Right lobe of liver (tissue), 6 donors: ENCODE data around the gene CLRN1. TPM values are rescaled to one million over a fixed set of nuclear protein-coding genes. Genes with fewer than 3 reads are reported as not detected.

ENCODE experiments used
- ATAC-seq, 4 donors: fragments of 200-7000 bp; cut with Tn5 transposase; one replicate each; pipeline ENCODE4 v1.9.1; 2020; ENCODE audit warnings: mild to moderate bottlenecking in 4 of 4, moderate library complexity in 4 of 4
- DNase-seq, 3 donors: peaks; one replicate each; pipeline ENCODE4 v3.0.0-alpha.2; 2020
- H3K27ac ChIP-seq, 3 donors: fragments of 200-600 bp; one replicate each; pipeline ENCODE4 v1.8.0; 2022
- H3K27me3 ChIP-seq, 2 donors: fragments of 200-600 bp; one replicate each; pipeline ENCODE4 v1.8.0; 2022
- H3K36me3 ChIP-seq, 4 donors: fragments of 200-600 bp; sonication (generic) in 1 of 4; one replicate each; pipeline versions ENCODE4 v1.5.1 to v1.8.0; 2017 to 2022; ENCODE audit warnings: control low read depth in 1 of 4
- H3K4me1 ChIP-seq, 4 donors: fragments of 200-600 bp; sonication (generic) in 1 of 4; one replicate each; pipeline versions ENCODE4 v1.5.1 to v1.8.0; 2017 to 2022; ENCODE audit warnings: control low read depth in 1 of 4
- H3K4me3 ChIP-seq, 3 donors: fragments of 200-600 bp; one replicate each; pipeline ENCODE4 v1.8.0; 2022
- H3K9me3 ChIP-seq, 4 donors: fragments of 200-600 bp; sonication (generic) in 1 of 4; one replicate each; pipeline versions ENCODE4 v1.5.1 to v1.8.0; 2017 to 2022; ENCODE audit warnings: control low read depth in 1 of 4
- POLR2A ChIP-seq: fragments of 450-650 bp; IDR thresholded peaks from one replicate; pipeline ENCODE4 v1.6.1; 2017; ENCODE audit warnings: antibody characterized with exemption, mild to moderate bottlenecking
- WGBS: methylation state at CpG from one replicate; pipeline ENCODE4 v1.1.6; 2018; ENCODE audit warnings: low coverage, low lambda C conversion rate; ENCODE audit not compliant: insufficient coverage; ENCODE audit errors: missing lambda C conversion rate; 5-methylcytosine and 5-hydroxymethylcytosine counted together
- intact Hi-C, 2 donors: fragments of 100-400 bp; cut with DNase I; formaldehyde crosslinking; loops; one replicate each; pipeline versions ENCODE4 v1.11.2 to v1.14.1; 2022
- total RNA-seq, 6 experiments: library from RNA; depleted of rRNA in 2 of 6; stranded (reverse); fragments of >200 nt in 2 of 6; fragmentation: NEBNext Ultra II Directional in 3 of 6; extraction: Animal tissue kit (Norgen Biotek cat#: 25700) in 3 of 6; gene quantifications; one replicate each; pipeline versions ENCODE4 v1.1.0 to v1.2.4, GENCODE V29; 2016 to 2023
- TF ChIP-seq, protein P1 (sequence below), 4 donors: fragments of 200-600 bp in 3 of 4; fragments of 450-650 bp in 1 of 4; IDR thresholded peaks; one replicate each; pipeline versions ENCODE4 v1.5.1 to v1.8.0; 2016 to 2022; ENCODE audit warnings: antibody characterized with exemption in 4 of 4, mild to moderate bottlenecking in 2 of 4
- donor health status: DM: no; HTN: yes; CAD: no.
- donor health status: DM: no; HTN: no; CAD: no.
- donor health status: DM: no; HTN: no; CAD: no.
- donor health status: DM: no; HTN: yes; CAD: no.
- donor health status: DM: no; HTN: yes; CAD: no.

Gene CLRN1
- total RNA-seq, 6 experiments from 2014 or later = not detected

DNA sequence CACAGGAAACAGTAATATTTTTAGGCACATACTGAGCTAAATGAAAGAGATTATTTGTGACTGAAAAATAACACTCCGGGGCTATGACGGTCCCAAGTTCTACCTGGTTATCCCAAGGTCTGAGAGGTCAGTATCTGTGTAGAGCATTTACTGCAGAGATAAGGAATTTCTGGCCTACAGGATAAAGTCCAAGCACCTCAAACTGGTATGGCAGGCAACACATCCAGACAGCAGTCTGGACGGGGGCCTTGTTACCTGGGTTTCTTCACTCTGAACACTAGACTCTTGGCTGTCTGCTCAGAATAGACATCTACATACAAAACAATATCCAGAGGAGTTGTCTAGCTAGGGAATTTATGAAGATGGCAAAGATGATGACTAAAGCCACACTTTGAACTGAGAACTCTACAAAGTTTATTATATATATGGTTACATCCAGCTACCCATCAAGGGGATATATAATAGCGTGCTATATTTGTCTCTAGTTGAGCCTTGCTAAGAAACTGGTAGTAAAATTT lies 42.0 kb upstream of the CLRN1 start:
- no peak overlapping the region for H3K27ac ChIP-seq
- WGBS = 26% methylated on average over 2 of the region's 4 CpGs

DNA sequence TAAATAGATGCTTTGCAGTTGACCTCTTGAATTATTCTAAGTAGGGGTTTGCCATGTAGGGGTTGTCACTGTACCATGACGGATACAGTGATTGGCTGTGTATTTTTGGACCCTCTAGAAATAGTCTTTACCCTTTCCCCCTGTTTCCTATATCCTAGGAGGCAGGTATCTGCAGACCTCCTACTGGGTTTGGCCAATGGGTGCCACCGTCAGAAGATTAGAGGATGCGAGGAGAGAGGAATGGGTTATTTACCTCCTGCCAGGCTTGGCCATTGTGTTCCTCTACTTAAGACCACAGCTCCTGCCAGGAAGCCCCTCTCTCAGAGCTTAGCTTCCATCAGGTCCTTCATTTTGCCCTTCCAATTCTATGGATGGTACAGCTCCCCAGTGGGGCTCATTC lies 40.2 kb upstream of the CLRN1 start:
- no peaks in the 10 kb centered on the region for H3K27me3 ChIP-seq
- ATAC-seq (no peak), DNase-seq (no peak)
- no peak overlapping the region for H3K27ac ChIP-seq
- intact Hi-C loops = no loop called here
- WGBS = 81% methylated on average over 3 of the region's 3 CpGs
- no peaks in the 10 kb centered on the region for H3K36me3 ChIP-seq
- TF ChIP-seq POLR2A = no peak
- TF ChIP-seq, protein P1, sequence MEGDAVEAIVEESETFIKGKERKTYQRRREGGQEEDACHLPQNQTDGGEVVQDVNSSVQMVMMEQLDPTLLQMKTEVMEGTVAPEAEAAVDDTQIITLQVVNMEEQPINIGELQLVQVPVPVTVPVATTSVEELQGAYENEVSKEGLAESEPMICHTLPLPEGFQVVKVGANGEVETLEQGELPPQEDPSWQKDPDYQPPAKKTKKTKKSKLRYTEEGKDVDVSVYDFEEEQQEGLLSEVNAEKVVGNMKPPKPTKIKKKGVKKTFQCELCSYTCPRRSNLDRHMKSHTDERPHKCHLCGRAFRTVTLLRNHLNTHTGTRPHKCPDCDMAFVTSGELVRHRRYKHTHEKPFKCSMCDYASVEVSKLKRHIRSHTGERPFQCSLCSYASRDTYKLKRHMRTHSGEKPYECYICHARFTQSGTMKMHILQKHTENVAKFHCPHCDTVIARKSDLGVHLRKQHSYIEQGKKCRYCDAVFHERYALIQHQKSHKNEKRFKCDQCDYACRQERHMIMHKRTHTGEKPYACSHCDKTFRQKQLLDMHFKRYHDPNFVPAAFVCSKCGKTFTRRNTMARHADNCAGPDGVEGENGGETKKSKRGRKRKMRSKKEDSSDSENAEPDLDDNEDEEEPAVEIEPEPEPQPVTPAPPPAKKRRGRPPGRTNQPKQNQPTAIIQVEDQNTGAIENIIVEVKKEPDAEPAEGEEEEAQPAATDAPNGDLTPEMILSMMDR (IDR thresholded peaks at IDR 0.05) = no peak
- H3K9me3 ChIP-seq = no peaks in the 10 kb centered on the region
- H3K4me3 ChIP-seq = no peak overlapping the region
- no peaks in the 10 kb centered on the region for H3K4me1 ChIP-seq

More for the DNA sequence above, 42.0 kb upstream of the CLRN1 start:
- Histone ChIP-seq H3K4me3 (no peak overlapping the region), H3K27me3 (no peaks in the 10 kb centered on the region), H3K4me1 (no peaks in the 10 kb centered on the region), H3K36me3 (no peaks in the 10 kb centered on the region), H3K9me3 (no peaks in the 10 kb centered on the region)
- TF ChIP-seq, protein P1 (IDR thresholded peaks at IDR 0.05) = no peak
- no peak for TF ChIP-seq POLR2A
- intact Hi-C loops = no loop called here
- ATAC-seq = no peak
- DNase-seq = no peak

DNA sequence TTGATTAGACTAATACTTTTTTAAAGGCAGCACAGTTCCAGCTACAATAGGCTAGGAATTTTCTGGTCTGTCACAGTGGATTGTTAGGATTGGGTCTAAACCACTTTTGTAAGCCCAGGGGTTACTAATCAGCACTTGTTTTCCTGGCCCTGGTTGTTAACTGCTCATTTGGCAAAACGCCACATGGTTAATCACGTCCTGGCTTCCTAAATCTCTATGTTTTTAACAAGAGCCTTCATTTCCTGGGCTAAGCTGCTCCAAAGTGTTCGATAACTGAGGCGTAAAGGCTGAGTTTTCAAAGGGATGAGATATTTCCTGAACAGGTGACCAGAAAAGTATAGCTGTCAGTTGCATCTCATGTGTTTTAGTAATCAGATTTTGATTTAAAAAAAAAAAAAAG lies 38.9 kb upstream of the CLRN1 start:
- H3K4me3 ChIP-seq = no peak overlapping the region
- no peaks in the 10 kb centered on the region for H3K36me3 ChIP-seq
- no peak for DNase-seq
- no peaks in the 10 kb centered on the region for H3K9me3 ChIP-seq
- TF ChIP-seq, protein P1 (IDR thresholded peaks at IDR 0.05) = no peak
- no peak for TF ChIP-seq POLR2A
- no peaks in the 10 kb centered on the region for H3K27me3 ChIP-seq
- intact Hi-C loops = no loop called here
- no peak for ATAC-seq
- WGBS = 26% methylated on average over 4 of the region's 4 CpGs
- H3K27ac ChIP-seq = no peak overlapping the region
- H3K4me1 ChIP-seq = no peaks in the 10 kb centered on the region

DNA sequence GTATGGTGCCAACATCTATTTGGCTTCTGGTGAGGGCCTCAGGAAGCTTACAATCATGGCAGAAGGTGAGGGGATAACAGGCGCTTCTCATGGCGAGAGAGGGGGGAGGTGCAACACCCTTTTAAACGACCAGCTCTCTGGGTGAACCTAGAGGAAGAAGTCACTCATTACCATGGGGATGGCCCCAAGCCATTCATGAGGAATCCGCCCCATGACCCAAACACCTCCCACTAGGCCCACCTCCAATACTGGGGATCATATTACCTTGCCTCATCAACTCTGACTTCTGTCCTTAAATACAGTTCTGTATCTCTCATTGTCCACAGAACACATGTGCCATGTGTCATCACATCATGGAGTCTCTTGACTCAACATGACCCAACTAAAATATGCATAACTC lies 37.5 kb upstream of the CLRN1 start:
- no peak for TF ChIP-seq POLR2A
- TF ChIP-seq, protein P1 (IDR thresholded peaks at IDR 0.05) = no peak
- no peaks in the 10 kb centered on the region for H3K4me1 ChIP-seq
- H3K9me3 ChIP-seq = no peaks in the 10 kb centered on the region
- DNase-seq = no peak
- 0% methylated on average over 1 of the region's 4 CpGs for WGBS
- intact Hi-C loops = no loop called here
- no peak overlapping the region for H3K27ac ChIP-seq
- ATAC-seq = no peak
- H3K36me3 ChIP-seq = no peaks in the 10 kb centered on the region
- no peak overlapping the region for H3K4me3 ChIP-seq
- H3K27me3 ChIP-seq = no peaks in the 10 kb centered on the region

DNA sequence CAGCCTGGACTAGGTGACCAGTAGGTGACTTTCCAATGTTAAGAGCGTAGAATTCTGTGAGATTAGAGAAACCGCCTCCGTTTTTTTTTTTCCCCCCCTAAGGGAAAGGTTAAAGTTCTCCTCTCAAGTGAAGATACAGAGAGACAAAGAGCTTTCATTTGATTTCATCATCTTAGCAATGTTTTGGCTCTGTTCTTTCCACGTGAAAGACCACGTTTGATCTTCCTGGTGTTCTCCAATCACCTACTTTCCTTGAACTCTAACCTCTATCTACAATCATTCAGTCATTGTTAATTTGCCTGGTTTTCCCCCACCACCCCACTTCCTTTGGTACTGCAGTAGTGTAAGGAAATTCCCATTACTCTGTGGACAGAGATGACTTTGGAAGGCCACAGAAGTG lies 36.9 kb upstream of the CLRN1 start:
- Histone ChIP-seq H3K4me3 (no peak overlapping the region), H3K36me3 (no peaks in the 10 kb centered on the region), H3K27me3 (no peaks in the 10 kb centered on the region), H3K4me1 (no peaks in the 10 kb centered on the region), H3K27ac (no peak overlapping the region), H3K9me3 (no peaks in the 10 kb centered on the region)
- ATAC-seq = no peak
- DNase-seq = no peak
- WGBS = 44% methylated on average over 4 of the region's 5 CpGs
- TF ChIP-seq POLR2A = no peak
- TF ChIP-seq, protein P1 (IDR thresholded peaks at IDR 0.05) = no peak
- intact Hi-C loops = no loop called here
